ENCODE measurements around the gene RNF213.
"Not testable (repeated sequence)": the region's sequence is repeated elsewhere in the genome, so short reads cannot be mapped to it uniquely, and the experiment has no call there.

The RNF213 gene

GRCh38 chr17:80379348-80379747 is 118.7 kb downstream of the RNF213 start:
- no peak for DNase-seq

- no peak for DNase-seq
These were observed 119.4 kb downstream of the RNF213 start for GRCh38 chr17:80380068-80380467.

GRCh38 chr17:80380555-80381002 is 119.9 kb downstream of the RNF213 start:
- no peak for DNase-seq

- DNase-seq, result no peak
These were observed 120.8 kb downstream of the RNF213 start for GRCh38 chr17:80381416-80381923.

- DNase-seq, result no peak
These were observed 121.8 kb downstream of the RNF213 start for GRCh38 chr17:80382446-80382845.

- DNase-seq, result no peak
These were observed 122.3 kb downstream of the RNF213 start for GRCh38 chr17:80382956-80383355.

GRCh38 chr17:80384078-80384960 is 123.7 kb downstream of the RNF213 start:
- DNase-seq, result no peak

GRCh38 chr17:80385046-80385445 is 124.4 kb downstream of the RNF213 start:
- no peak for DNase-seq

GRCh38 chr17:80386341-80386740 is 125.7 kb downstream of the RNF213 start:
- no peak for DNase-seq

- no peak for DNase-seq
These were observed 126.4 kb downstream of the RNF213 start for GRCh38 chr17:80387071-80387470.

GRCh38 chr17:80388175-80388574 is 127.5 kb downstream of the RNF213 start:
- DNase-seq, result no peak

GRCh38 chr17:80388601-80389000 is 127.9 kb downstream of the RNF213 start:
- no peak for DNase-seq

GRCh38 chr17:80389011-80389995 is 128.7 kb downstream of the RNF213 start:
- no peak for DNase-seq

- DNase-seq, result no peak
These were observed 132.7 kb downstream of the RNF213 start for GRCh38 chr17:80393241-80393890.

GRCh38 chr17:80393961-80394360 is 133.3 kb downstream of the RNF213 start:
- DNase-seq, result no peak

- no peak for DNase-seq
These were observed 134.1 kb downstream of the RNF213 start for GRCh38 chr17:80394629-80395216.

- no peak for DNase-seq
These were observed 134.9 kb downstream of the RNF213 start for GRCh38 chr17:80395402-80396151.

GRCh38 chr17:80396157-80397033 is 135.7 kb downstream of the RNF213 start:
- DNase-seq, result no peak

GRCh38 chr17:80397034-80397387 is 136.4 kb downstream of the RNF213 start:
- no peak for DNase-seq

- DNase-seq, result no peak
These were observed 137.0 kb downstream of the RNF213 start for GRCh38 chr17:80397686-80398085.

GRCh38 chr17:80401086-80401485 is 140.4 kb downstream of the RNF213 start:
- DNase-seq, result not testable (repeated sequence)

All from SW 1271 (cell line).